Measurements from ENCODE around the gene TUT1. TPM values are rescaled to one million over a fixed set of nuclear protein-coding genes. Genes with fewer than 3 reads are reported as not detected.

TUT1 gene
- total RNA-seq, 1 experiment from 2014 or later, result 40.0 TPM

DNA sequence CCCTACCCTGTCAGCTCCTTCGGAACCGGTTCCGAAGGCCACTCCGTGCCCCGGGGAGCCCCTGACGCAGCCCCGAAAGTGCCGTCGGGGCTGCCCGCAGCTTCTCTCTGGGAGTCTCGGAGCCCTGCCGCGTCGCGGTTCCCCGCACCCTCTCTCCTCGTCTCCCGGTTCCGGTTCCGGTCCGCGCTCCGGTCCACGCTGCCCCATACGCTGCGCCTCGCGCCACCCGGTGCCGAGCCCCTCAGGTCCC, 9.7 kb upstream of the TUT1 start:
- ChIA-PET CTCF (interaction anchor here (0.9 to 8.9 kb wide), 10 partner anchors 8 to 206 kb away, joined by 3 to 74 read pairs (median 6); partner anchors contain the start of genes BSCL2, EML3, GNG3 and ROM1), POLR2A (interaction anchor here (0.6 to 3.1 kb wide), 15 partner anchors 9 to 251 kb away, joined by 3 to 53 read pairs (median 6); partner anchors contain the start of genes B3GAT3, BSCL2, C11orf98 and CSKMT)
- DNase-seq (ENCODE audit: low spot score), result no peak
- TF ChIP-seq, protein P1, sequence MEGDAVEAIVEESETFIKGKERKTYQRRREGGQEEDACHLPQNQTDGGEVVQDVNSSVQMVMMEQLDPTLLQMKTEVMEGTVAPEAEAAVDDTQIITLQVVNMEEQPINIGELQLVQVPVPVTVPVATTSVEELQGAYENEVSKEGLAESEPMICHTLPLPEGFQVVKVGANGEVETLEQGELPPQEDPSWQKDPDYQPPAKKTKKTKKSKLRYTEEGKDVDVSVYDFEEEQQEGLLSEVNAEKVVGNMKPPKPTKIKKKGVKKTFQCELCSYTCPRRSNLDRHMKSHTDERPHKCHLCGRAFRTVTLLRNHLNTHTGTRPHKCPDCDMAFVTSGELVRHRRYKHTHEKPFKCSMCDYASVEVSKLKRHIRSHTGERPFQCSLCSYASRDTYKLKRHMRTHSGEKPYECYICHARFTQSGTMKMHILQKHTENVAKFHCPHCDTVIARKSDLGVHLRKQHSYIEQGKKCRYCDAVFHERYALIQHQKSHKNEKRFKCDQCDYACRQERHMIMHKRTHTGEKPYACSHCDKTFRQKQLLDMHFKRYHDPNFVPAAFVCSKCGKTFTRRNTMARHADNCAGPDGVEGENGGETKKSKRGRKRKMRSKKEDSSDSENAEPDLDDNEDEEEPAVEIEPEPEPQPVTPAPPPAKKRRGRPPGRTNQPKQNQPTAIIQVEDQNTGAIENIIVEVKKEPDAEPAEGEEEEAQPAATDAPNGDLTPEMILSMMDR (IDR thresholded peaks at IDR 0.05), result no peak
- TF ChIP-seq CREM (CRISPR knock-in tag; IDR thresholded peaks at IDR 0.05), result no peak
- TF ChIP-seq GTF2I (CRISPR knock-in tag; conservative IDR thresholded peaks at IDR 0.05), result no peak
- no peak for TF ChIP-seq NR3C1 (CRISPR knock-in tag; conservative IDR thresholded peaks at IDR 0.05; ENCODE audit: low read depth)
- no peak for TF ChIP-seq FOXP1 (CRISPR knock-in tag; IDR thresholded peaks at IDR 0.05; ENCODE audit: borderline replicate concordance)
- no peak for TF ChIP-seq OVOL2 (CRISPR knock-in tag; IDR thresholded peaks at IDR 0.05; ENCODE audit: borderline replicate concordance)
- Mint-ChIP-seq H3K4me1 (peaks cover 43% of the 10 kb centered on the region), H3K27ac (no peak overlapping the region), H3K4me3 (peak overlapping the region; percentile 91), H3K36me3 (peaks cover 45% of the 10 kb centered on the region), H3K27me3 (ENCODE audit: low read depth) (peaks cover 26% of the 10 kb centered on the region), H3K9me3 (no peaks in the 10 kb centered on the region)
- no peak for ATAC-seq

DNA sequence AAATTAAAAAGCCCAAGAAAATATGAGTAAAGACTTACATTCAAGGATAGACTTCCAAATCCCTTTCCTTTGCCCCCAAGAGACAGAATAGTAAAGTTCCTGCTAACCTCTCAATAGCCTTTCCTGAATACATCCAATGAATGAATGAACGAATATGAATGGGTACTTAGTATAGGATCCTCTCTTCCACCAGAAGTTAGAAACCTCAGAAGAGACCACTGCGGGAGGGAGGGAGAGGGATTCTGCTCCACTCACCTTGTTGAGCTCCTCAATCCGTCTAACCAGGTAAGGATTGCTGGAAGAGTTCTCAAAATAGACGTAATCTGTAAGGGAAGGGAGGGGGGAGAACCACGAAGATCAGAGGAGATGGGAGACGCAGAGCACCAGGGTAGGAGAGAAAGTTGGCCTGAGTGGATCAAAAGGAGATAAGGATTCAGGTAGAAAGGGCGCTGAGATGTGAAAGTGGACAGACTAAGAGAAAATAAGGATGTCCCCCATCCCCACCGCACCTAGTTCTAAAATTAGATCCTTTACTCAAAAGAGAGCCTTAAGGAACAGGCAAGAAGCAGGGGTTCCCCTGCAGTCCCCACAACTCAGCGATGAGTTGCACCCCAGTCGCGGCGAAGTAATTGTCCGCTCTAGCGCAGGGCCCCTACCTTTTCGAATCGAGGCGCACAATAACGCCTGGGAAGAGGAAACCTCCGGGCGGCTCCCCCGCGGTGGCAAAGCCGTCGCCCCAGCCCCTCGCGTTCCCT, 9.2 kb upstream of the TUT1 start:
- no peaks in the 10 kb centered on the region for H3K9me3 Mint-ChIP-seq
- H3K4me1 Mint-ChIP-seq, result peaks cover 43% of the 10 kb centered on the region
- ChIA-PET CTCF (interaction anchor here (1.0 to 8.9 kb wide), 3 partner anchors 8 to 107 kb away, joined by 3 to 74 read pairs (median 43); partner anchors contain the start of genes BSCL2, EML3, GNG3 and ROM1), POLR2A (interaction anchor here (0.5 to 3.1 kb wide), 8 partner anchors 9 to 250 kb away, joined by 3 to 53 read pairs (median 9); partner anchors contain the start of genes B3GAT3, C11orf98, CSKMT and EEF1G)
- peak overlapping the region; percentile 91 for H3K4me3 Mint-ChIP-seq
- no peak for ATAC-seq
- TF ChIP-seq SMAD4 (CRISPR knock-in tag; IDR thresholded peaks at IDR 0.05) (no peak), RORB (CRISPR knock-in tag; IDR thresholded peaks at IDR 0.05) (no peak), GTF2I (CRISPR knock-in tag; conservative IDR thresholded peaks at IDR 0.05) (no peak), TEAD1 (CRISPR knock-in tag; IDR thresholded peaks at IDR 0.05) (no peak), RELA (CRISPR knock-in tag; IDR thresholded peaks at IDR 0.05; ENCODE audit: borderline replicate concordance) (no peak), ESRRA (CRISPR knock-in tag; IDR thresholded peaks at IDR 0.05; ENCODE audit: borderline replicate concordance) (no peak), SP1 (CRISPR knock-in tag; conservative IDR thresholded peaks at IDR 0.05) (no peak), NFATC4 (CRISPR knock-in tag; IDR thresholded peaks at IDR 0.05) (no peak), JUN (CRISPR knock-in tag; IDR thresholded peaks at IDR 0.05) (no peak)
- TF ChIP-seq, protein P2, sequence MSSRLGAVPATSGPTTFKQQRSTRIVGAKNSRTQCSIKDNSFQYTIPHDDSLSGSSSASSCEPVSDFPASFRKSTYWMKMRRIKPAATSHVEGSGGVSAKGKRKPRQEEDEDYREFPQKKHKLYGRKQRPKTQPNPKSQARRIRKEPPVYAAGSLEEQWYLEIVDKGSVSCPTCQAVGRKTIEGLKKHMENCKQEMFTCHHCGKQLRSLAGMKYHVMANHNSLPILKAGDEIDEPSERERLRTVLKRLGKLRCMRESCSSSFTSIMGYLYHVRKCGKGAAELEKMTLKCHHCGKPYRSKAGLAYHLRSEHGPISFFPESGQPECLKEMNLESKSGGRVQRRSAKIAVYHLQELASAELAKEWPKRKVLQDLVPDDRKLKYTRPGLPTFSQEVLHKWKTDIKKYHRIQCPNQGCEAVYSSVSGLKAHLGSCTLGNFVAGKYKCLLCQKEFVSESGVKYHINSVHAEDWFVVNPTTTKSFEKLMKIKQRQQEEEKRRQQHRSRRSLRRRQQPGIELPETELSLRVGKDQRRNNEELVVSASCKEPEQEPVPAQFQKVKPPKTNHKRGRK (CRISPR knock-in tag; IDR thresholded peaks at IDR 0.05; ENCODE audit: borderline replicate concordance), result no peak
- TF ChIP-seq, protein P3, sequence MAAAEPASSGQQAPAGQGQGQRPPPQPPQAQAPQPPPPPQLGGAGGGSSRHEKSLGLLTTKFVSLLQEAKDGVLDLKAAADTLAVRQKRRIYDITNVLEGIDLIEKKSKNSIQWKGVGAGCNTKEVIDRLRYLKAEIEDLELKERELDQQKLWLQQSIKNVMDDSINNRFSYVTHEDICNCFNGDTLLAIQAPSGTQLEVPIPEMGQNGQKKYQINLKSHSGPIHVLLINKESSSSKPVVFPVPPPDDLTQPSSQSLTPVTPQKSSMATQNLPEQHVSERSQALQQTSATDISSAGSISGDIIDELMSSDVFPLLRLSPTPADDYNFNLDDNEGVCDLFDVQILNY (CRISPR knock-in tag; IDR thresholded peaks at IDR 0.05), result no peak
- TF ChIP-seq, protein P4, sequence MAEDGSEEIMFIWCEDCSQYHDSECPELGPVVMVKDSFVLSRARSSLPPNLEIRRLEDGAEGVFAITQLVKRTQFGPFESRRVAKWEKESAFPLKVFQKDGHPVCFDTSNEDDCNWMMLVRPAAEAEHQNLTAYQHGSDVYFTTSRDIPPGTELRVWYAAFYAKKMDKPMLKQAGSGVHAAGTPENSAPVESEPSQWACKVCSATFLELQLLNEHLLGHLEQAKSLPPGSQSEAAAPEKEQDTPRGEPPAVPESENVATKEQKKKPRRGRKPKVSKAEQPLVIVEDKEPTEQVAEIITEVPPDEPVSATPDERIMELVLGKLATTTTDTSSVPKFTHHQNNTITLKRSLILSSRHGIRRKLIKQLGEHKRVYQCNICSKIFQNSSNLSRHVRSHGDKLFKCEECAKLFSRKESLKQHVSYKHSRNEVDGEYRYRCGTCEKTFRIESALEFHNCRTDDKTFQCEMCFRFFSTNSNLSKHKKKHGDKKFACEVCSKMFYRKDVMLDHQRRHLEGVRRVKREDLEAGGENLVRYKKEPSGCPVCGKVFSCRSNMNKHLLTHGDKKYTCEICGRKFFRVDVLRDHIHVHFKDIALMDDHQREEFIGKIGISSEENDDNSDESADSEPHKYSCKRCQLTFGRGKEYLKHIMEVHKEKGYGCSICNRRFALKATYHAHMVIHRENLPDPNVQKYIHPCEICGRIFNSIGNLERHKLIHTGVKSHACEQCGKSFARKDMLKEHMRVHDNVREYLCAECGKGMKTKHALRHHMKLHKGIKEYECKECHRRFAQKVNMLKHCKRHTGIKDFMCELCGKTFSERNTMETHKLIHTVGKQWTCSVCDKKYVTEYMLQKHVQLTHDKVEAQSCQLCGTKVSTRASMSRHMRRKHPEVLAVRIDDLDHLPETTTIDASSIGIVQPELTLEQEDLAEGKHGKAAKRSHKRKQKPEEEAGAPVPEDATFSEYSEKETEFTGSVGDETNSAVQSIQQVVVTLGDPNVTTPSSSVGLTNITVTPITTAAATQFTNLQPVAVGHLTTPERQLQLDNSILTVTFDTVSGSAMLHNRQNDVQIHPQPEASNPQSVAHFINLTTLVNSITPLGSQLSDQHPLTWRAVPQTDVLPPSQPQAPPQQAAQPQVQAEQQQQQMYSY (CRISPR knock-in tag; IDR thresholded peaks at IDR 0.05), result no peak
- TF ChIP-seq, protein P5, sequence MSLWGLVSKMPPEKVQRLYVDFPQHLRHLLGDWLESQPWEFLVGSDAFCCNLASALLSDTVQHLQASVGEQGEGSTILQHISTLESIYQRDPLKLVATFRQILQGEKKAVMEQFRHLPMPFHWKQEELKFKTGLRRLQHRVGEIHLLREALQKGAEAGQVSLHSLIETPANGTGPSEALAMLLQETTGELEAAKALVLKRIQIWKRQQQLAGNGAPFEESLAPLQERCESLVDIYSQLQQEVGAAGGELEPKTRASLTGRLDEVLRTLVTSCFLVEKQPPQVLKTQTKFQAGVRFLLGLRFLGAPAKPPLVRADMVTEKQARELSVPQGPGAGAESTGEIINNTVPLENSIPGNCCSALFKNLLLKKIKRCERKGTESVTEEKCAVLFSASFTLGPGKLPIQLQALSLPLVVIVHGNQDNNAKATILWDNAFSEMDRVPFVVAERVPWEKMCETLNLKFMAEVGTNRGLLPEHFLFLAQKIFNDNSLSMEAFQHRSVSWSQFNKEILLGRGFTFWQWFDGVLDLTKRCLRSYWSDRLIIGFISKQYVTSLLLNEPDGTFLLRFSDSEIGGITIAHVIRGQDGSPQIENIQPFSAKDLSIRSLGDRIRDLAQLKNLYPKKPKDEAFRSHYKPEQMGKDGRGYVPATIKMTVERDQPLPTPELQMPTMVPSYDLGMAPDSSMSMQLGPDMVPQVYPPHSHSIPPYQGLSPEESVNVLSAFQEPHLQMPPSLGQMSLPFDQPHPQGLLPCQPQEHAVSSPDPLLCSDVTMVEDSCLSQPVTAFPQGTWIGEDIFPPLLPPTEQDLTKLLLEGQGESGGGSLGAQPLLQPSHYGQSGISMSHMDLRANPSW (CRISPR knock-in tag; conservative IDR thresholded peaks at IDR 0.05; ENCODE audit: low read depth), result no peak
- TF ChIP-seq, protein P6, sequence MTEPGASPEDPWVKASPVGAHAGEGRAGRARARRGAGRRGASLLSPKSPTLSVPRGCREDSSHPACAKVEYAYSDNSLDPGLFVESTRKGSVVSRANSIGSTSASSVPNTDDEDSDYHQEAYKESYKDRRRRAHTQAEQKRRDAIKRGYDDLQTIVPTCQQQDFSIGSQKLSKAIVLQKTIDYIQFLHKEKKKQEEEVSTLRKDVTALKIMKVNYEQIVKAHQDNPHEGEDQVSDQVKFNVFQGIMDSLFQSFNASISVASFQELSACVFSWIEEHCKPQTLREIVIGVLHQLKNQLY (CRISPR knock-in tag; IDR thresholded peaks at IDR 0.05), result no peak
- H3K27ac Mint-ChIP-seq, result peak overlapping the region; percentile 83
- H3K27me3 Mint-ChIP-seq (ENCODE audit: low read depth), result peaks cover 26% of the 10 kb centered on the region
- DNase-seq (ENCODE audit: low spot score), result no peak
- peaks cover 50% of the 10 kb centered on the region for H3K36me3 Mint-ChIP-seq
